HUES48 (cell line): ENCODE data around the gene TOR1B.

Experiments used
- H3K27ac ChIP-seq: one replicate; pipeline ENCODE4 v1.7.0; 2013; ENCODE audit warnings: low read depth, low read length, inconsistent platforms
- H3K27me3 ChIP-seq: 2 replicates; pipeline ENCODE4 v1.6.1; 2013; ENCODE audit warnings: mild to moderate bottlenecking, low read length; ENCODE audit not compliant: control insufficient read depth, insufficient read depth
- H3K36me3 ChIP-seq: 2 replicates; pipeline ENCODE4 v1.6.1; 2013; ENCODE audit warnings: low read length; ENCODE audit not compliant: control insufficient read depth, insufficient read depth
- H3K4me1 ChIP-seq: 2 replicates; pipeline ENCODE4 v1.6.1; 2013; ENCODE audit warnings: mild to moderate bottlenecking, low read length; ENCODE audit not compliant: control insufficient read depth, insufficient read depth
- H3K4me3 ChIP-seq: 2 replicates; pipeline ENCODE4 v1.5.1; 2013; ENCODE audit warnings: mild to moderate bottlenecking, low read depth, low read length
- H3K9ac ChIP-seq: 2 replicates; pipeline ENCODE4 v1.6.1; 2013; ENCODE audit warnings: mild to moderate bottlenecking, low read depth, low read length, moderate library complexity
- H3K9me3 ChIP-seq: 2 replicates; pipeline ENCODE4 v1.6.1; 2013; ENCODE audit warnings: low read length; ENCODE audit not compliant: control insufficient read depth, insufficient read depth

Gene TOR1B

DNA sequence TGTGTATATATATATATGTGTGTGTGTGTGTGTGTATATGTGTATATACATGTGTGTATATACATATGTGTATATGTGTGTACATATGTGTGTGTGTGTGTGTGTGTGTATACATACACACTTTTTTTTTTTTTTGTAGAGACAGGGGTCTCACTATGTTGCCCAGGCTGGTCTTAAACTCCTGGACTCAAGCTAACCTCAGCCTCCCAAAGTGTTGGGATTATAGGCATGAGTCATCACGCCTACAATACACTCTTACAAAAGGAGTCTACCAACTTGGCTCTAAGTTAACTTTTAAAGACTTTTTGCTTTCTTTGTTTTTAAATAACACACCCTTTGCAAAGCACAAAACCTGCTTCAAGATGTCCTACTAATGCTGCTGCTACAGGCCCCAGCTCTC lies 30.0 kb downstream of the TOR1B start:
- Histone ChIP-seq H3K27me3 (no peaks in the 10 kb centered on the region), H3K4me3 (no peak overlapping the region), H3K4me1 (peaks cover 21% of the 10 kb centered on the region), H3K9ac (no peak overlapping the region), H3K27ac (no peak overlapping the region), H3K36me3 (peaks cover 49% of the 10 kb centered on the region), H3K9me3 (no peaks in the 10 kb centered on the region)

DNA sequence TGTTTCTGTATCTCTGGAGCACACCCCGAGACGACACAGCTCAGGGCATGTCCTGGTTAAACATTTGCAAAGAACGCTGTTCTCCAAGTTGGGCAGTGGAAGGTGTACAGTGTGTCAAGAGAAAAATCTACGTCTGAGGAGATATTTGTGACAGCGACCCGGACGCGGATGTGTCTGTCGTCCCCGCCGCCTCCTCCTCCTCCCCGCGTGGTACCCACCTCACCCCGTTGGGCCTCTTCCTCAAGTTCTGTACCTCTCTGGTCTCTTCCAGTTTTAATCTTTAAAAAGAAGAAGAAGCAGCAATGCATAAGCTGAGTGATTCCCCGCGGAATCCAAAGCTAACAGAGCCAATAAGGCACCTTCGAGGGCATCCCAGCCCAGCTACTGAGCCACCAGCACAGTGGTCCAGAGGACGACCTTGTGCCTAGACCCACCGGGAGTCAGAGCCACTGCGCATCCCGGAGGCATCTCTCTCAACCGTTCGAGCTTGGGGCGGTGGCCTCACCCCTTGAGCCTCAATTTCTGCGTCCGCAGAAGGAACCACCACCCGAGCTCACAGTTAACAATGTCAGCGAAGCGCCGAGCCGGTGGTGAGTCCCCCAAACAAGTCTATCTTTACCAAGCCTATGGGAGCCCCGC lies 31.6 kb downstream of the TOR1B start:
- Histone ChIP-seq H3K4me3 (peak overlapping the region; percentile 93), H3K27me3 (no peaks in the 10 kb centered on the region), H3K9ac (peak overlapping the region; percentile 46; the same call in 1 of the 2 replicates), H3K4me1 (peaks cover 26% of the 10 kb centered on the region), H3K27ac (peak overlapping the region; percentile 65), H3K36me3 (peaks cover 33% of the 10 kb centered on the region), H3K9me3 (no peaks in the 10 kb centered on the region)

DNA sequence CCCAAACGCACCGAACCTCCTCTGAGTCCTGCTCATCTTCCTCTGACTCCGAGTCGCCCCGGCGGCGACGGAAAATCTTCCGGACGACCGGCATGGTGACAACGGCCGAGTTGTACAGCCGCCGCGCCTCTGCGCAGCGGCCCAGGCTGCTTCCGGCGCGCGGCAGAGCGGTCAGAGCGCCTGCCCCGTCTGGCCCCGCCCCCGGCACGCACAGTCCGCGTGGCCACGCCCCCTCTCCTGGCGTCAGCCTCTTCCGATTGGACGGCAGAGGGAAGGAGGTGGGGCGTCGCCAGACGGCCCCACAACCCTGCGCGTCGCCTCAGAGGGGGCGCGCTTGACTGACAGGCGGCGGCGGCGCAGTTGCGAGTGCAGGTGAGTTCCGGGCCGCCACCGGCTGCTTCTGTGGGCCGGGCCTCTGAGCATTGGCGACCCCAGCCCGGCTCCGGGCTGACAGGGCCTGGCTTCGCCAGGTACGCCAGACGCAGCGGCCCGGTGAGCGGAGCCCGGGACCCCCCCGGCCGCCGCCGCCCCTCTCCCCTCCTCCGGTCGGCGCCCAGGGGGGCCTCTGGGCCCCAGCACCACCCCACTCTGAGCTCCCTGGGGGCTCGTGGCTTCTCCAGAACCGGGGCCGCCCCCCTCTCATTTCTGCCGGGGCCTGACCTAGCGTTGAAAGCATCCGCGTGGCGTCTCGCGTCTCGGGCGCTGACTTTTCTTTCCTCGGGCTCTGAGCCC lies 32.3 kb downstream of the TOR1B start, which contains the start of the genes C9orf78 and USP20:
Gene C9orf78, minus strand, starts transcription at position 148 of the 732 bp plus-strand sequence. Its CDS starts 54 bp downstream, at position 94.
Gene USP20, plus strand, starts transcription at position 331 of the 732 bp plus-strand sequence. CDS start 17,098 bp downstream, outside the sequence.
- Histone ChIP-seq H3K27me3 (no peaks in the 10 kb centered on the region), H3K36me3 (peaks cover 27% of the 10 kb centered on the region), H3K27ac (peak within 1 kb of the TSS; percentile 65), H3K4me3 (peak within 1 kb of the TSS; percentile 93), H3K9ac (peak within 1 kb of the TSS; percentile 46; the same call in 1 of the 2 replicates), H3K4me1 (peaks cover 27% of the 10 kb centered on the region), H3K9me3 (no peaks in the 10 kb centered on the region)

DNA sequence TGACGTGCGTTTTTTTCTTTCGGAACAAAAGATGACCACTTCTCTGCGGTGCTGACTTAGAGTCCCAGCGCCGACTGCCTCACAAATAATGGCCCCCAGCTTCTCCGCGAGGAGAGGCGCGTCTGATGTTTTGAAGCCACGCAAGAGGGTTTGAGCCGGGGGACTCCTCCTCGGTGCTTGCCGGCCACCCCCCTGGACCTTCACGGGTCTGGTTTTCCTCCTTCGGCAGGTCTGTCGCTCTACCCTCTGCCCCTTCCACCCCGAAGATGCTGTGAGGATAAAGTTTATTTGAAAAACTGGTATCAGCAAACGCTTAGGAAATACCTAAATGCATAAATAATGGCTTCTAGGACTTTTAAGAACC lies 32.9 kb downstream of the TOR1B start:
- Histone ChIP-seq H3K27ac (peak overlapping the region; percentile 52), H3K27me3 (no peaks in the 10 kb centered on the region), H3K36me3 (peaks cover 23% of the 10 kb centered on the region), H3K9ac (peak overlapping the region; percentile 41; the same call in 1 of the 2 replicates), H3K9me3 (no peaks in the 10 kb centered on the region), H3K4me3 (peak overlapping the region; percentile 93), H3K4me1 (peaks cover 28% of the 10 kb centered on the region)

DNA sequence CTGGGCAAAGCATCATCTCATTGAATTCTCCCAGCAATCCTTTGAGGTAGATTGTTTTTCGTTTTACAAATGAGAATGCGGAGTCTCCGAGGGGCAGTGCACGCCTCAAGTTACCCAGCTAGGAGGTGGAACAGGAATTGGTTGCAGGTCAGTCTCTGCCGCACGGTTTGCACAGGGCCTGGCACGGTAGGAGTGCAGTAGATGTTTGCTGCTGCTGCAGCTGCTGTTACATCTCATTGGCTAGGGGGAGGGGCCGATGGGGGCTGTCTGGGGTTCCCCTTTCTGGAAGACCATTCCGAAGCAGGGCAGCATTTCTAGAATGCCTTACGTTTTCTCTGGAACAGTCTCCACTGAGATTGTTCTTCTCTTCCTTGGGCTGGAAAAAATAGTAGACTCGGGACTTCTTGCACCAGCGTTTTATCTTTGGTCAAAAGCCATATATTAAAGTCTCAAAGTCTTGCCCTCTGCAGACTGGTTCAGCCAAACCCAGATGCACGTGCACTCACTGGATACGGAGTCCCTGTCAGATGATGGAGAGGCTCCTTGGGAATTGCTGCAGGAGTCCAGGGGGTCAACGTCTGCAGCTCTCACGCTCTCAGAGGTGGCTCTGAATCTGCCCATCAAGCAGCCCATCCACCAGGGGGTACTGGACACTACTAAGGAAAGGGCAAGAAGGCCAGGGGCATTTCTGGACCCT lies 33.5 kb downstream of the TOR1B start:
- Histone ChIP-seq H3K27me3 (no peaks in the 10 kb centered on the region), H3K4me3 (peak overlapping the region; percentile 93), H3K9ac (no peak overlapping the region), H3K4me1 (peaks cover 34% of the 10 kb centered on the region), H3K9me3 (no peaks in the 10 kb centered on the region), H3K27ac (no peak overlapping the region), H3K36me3 (peaks cover 18% of the 10 kb centered on the region)

DNA sequence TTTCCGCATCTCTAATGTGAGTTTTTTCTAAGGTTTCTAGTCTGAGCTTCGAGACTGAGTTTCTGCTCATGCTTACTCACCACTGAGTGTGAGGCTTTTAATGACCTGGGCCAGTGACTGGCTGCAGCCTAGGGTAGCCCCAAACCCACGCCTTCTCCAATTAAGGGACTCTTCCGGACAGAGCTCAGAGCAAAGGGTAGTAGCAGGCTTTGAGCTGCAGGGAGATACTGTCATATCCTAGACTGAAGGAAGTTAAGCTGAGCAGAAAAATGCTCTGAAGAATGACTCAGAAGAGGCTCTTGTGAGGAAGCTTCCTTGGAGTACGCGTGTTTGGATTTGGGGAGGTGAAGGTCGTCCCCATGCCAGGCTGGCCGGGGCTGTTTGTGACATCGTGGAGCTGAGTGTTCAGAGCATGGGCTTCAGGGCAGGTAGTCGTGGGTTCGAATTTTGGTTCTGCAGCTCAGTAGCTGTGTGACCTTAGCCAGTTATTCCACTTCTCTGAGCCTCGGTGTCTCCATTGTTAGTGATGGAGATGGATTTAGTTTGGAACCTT lies 35.8 kb downstream of the TOR1B start:
- Histone ChIP-seq H3K9me3 (no peaks in the 10 kb centered on the region), H3K4me3 (no peak overlapping the region), H3K27me3 (no peaks in the 10 kb centered on the region), H3K36me3 (no peaks in the 10 kb centered on the region), H3K27ac (no peak overlapping the region), H3K4me1 (peaks cover 38% of the 10 kb centered on the region), H3K9ac (no peak overlapping the region)

DNA sequence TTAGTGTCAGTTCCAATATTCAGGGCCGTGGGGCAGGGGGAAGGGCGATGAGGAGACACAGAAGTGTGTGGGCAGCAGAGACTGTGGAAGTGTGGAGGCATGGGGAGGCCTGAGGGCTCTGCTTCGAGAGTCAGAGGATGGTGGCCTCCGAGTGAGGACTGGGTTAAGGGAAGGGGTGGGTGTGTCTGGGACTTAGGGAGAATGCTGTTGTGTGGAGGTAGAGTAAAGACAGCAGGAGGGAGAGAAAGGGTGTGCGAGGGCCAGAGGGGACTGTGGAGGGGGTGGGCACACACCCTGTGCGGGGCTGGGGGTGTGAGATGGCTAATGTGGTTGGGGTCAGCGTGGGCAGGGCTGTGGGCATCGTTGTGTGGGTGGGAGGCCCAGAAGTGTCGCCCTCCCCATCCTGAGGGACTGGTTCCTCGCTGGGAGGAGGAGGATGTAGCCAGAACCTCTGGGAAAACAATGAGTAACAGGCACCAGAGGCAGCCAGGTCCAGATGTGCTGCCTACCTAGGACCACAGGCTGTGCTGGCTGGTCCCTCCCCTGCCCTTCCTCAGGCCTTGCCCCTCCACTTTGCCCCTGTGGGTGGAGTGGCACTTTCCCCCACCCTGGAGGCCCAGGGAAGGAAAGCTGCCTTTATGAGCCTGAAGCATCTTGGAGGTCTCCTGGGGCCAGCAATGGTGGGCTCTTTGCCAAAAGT lies 36.5 kb downstream of the TOR1B start:
- no peak overlapping the region for H3K9ac ChIP-seq
- no peaks in the 10 kb centered on the region for H3K36me3 ChIP-seq
- H3K4me3 ChIP-seq = no peak overlapping the region
- no peak overlapping the region for H3K27ac ChIP-seq
- H3K9me3 ChIP-seq = no peaks in the 10 kb centered on the region
- peaks cover 36% of the 10 kb centered on the region for H3K4me1 ChIP-seq
- H3K27me3 ChIP-seq = no peaks in the 10 kb centered on the region

DNA sequence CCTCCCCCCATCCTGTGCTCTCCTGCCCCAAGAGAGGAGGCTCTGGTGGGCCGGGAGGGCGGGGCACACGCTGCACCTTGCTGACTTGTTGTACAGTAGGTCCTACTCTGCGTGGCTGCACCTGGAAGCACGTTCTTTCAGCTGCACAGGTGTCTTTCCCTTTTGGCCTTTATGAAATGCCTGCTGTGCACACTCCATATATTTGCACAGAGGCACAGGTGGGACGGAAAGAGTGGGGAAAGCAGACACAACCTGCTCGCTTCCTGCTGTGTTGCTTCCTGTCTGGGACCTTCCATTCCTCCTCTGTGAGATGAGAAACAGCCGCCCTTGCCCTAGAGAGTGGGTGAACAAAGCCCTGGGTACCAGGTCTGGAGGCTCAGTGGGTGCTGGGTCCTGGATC lies 37.0 kb downstream of the TOR1B start:
- Histone ChIP-seq H3K27ac (no peak overlapping the region), H3K4me3 (no peak overlapping the region), H3K9me3 (no peaks in the 10 kb centered on the region), H3K27me3 (no peaks in the 10 kb centered on the region), H3K4me1 (peaks cover 36% of the 10 kb centered on the region), H3K36me3 (no peaks in the 10 kb centered on the region), H3K9ac (no peak overlapping the region)

DNA sequence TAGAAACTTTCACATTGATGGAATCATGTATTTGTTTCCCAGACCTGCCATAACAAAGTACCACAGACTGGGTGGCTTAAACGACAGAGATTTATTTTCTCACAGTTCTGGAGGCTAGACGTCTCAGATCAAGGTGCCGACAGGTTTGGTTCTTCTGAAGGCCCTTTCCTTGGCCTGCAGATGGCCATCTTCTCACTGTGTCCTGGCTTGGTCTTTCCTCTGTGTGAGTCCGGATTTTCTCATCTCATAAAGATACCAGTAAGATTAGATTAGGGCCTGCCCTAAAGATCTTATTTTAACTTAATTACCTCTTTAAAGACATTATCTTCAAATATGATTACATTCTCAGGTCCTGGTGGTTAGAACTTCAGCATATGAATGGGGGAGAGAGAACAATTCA lies 38.1 kb downstream of the TOR1B start:
- Histone ChIP-seq H3K4me3 (no peak overlapping the region), H3K36me3 (no peaks in the 10 kb centered on the region), H3K4me1 (peaks cover 35% of the 10 kb centered on the region), H3K27ac (no peak overlapping the region), H3K9me3 (no peaks in the 10 kb centered on the region), H3K27me3 (no peaks in the 10 kb centered on the region), H3K9ac (no peak overlapping the region)

DNA sequence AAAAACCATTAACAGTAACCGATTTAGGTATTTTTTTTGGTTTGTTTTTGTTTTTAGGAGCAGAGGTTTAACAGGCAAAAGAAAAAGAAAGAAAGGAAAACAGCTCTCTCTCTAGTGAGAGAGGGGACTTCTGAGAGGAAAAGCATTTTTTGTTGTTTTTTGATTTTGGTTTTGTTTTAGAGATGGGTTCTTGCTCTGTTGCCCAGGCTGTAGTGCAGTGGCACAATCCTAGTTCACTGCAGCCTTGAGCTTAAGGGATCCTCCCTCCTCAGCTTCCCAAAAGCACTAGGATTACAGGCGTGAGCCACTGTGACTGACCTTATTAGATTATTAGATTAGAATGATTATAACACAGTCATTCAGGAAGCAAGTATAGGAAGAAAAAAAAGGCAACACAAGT lies 42.4 kb downstream of the TOR1B start:
- Histone ChIP-seq H3K4me1 (peaks cover 10% of the 10 kb centered on the region), H3K9ac (no peak overlapping the region), H3K9me3 (no peaks in the 10 kb centered on the region), H3K27me3 (no peaks in the 10 kb centered on the region), H3K27ac (no peak overlapping the region), H3K4me3 (no peak overlapping the region), H3K36me3 (no peaks in the 10 kb centered on the region)
